Measurements from ENCODE around the gene MLC1. TPM values are rescaled to one million over a fixed set of nuclear protein-coding genes. Genes with fewer than 3 reads are reported as not detected.

The MLC1 gene
- total RNA-seq, 1 experiment from 2014 or later, result not detected

DNA sequence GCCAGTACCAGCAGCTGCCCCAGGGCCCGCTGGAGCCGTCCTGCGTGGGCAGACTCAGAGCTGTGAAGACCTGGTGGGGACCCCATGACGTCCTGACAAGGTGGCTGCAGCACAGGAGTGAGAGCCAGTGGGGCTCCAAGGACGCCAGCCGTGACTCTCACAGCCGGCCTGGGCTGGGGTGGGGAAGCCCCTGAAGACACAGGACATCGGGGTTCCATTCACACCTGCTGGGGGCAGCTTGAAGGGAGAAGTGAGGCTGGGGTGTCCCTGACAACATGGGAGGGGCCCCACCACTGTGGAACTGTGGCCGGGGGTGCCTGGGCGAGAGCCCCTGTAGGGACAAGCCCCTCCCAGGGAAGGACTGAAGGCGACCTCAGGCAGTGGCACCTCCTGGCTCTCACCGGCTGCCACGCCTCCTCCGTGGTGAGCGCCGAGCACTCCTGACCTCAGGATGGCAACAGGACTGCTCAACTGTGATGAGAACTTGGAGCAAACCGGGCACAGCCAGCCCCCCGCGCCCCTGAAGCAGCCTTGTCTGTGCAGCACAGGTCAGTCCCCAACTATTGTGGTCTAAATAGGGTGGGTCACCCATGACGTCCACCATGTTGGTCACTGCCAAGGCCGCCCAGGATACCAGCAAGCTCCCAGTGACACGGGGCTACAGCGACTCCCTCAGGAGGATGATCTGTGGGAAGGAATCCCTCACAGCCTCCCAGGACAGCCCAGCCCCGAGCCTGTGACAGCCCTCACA, 49.9 kb downstream of the MLC1 start:
- DNase-seq (ENCODE audit: low read depth, low spot score), result no peak
- Histone ChIP-seq H3K9me3 (ENCODE audit: control insufficient read depth, insufficient read depth, low read depth, low read length) (no peaks in the 10 kb centered on the region), H3K27ac (ENCODE audit: low read length) (no peak overlapping the region), H3K27me3 (ENCODE audit: control insufficient read depth, insufficient read depth, low read length) (no peaks in the 10 kb centered on the region), H3K4me1 (ENCODE audit: control insufficient read depth, insufficient read depth, low read length) (no peaks in the 10 kb centered on the region), H3K4me3 (ENCODE audit: low read depth in 2 of 2, low read length in 2 of 2) (no peak overlapping the region), H3K36me3 (ENCODE audit: control insufficient read depth, insufficient read depth, low read length) (no peaks in the 10 kb centered on the region)
- POLR2A ChIA-PET, result no interaction called here
- in situ Hi-C loops (cut with HindIII; ENCODE audit: low pct_unique_long_range_greater_than_20kb, low sequenced_read_pairs) (no loop called here), intact Hi-C loops (cut with micrococcal nuclease; ENCODE audit: unreplicated experiment) (no loop called here)
- no peak for TF ChIP-seq TCF7L2 (IDR thresholded peaks at IDR 0.05; ENCODE audit: low read depth, low read length)
- TF ChIP-seq SIN3A (IDR thresholded peaks at IDR 0.05; ENCODE audit: borderline replicate concordance, insufficient read depth, low read depth, low read length), result no peak
- TF ChIP-seq CTCF (IDR thresholded peaks at IDR 0.05), result no peak
- TF ChIP-seq POLR2AphosphoS5 (IDR thresholded peaks at IDR 0.05; ENCODE audit: low read depth, low read length), result no peak
- TF ChIP-seq, protein P1, sequence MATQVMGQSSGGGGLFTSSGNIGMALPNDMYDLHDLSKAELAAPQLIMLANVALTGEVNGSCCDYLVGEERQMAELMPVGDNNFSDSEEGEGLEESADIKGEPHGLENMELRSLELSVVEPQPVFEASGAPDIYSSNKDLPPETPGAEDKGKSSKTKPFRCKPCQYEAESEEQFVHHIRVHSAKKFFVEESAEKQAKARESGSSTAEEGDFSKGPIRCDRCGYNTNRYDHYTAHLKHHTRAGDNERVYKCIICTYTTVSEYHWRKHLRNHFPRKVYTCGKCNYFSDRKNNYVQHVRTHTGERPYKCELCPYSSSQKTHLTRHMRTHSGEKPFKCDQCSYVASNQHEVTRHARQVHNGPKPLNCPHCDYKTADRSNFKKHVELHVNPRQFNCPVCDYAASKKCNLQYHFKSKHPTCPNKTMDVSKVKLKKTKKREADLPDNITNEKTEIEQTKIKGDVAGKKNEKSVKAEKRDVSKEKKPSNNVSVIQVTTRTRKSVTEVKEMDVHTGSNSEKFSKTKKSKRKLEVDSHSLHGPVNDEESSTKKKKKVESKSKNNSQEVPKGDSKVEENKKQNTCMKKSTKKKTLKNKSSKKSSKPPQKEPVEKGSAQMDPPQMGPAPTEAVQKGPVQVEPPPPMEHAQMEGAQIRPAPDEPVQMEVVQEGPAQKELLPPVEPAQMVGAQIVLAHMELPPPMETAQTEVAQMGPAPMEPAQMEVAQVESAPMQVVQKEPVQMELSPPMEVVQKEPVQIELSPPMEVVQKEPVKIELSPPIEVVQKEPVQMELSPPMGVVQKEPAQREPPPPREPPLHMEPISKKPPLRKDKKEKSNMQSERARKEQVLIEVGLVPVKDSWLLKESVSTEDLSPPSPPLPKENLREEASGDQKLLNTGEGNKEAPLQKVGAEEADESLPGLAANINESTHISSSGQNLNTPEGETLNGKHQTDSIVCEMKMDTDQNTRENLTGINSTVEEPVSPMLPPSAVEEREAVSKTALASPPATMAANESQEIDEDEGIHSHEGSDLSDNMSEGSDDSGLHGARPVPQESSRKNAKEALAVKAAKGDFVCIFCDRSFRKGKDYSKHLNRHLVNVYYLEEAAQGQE (IDR thresholded peaks at IDR 0.05; ENCODE audit: insufficient read depth in 1 of 2, low read depth in 2 of 2, low read length in 1 of 2), result no peak
- BruUV-seq (replicated peaks), result no TSS peak
- CTCF ChIA-PET, result no interaction called here
- ATAC-seq, result no peak

DNA sequence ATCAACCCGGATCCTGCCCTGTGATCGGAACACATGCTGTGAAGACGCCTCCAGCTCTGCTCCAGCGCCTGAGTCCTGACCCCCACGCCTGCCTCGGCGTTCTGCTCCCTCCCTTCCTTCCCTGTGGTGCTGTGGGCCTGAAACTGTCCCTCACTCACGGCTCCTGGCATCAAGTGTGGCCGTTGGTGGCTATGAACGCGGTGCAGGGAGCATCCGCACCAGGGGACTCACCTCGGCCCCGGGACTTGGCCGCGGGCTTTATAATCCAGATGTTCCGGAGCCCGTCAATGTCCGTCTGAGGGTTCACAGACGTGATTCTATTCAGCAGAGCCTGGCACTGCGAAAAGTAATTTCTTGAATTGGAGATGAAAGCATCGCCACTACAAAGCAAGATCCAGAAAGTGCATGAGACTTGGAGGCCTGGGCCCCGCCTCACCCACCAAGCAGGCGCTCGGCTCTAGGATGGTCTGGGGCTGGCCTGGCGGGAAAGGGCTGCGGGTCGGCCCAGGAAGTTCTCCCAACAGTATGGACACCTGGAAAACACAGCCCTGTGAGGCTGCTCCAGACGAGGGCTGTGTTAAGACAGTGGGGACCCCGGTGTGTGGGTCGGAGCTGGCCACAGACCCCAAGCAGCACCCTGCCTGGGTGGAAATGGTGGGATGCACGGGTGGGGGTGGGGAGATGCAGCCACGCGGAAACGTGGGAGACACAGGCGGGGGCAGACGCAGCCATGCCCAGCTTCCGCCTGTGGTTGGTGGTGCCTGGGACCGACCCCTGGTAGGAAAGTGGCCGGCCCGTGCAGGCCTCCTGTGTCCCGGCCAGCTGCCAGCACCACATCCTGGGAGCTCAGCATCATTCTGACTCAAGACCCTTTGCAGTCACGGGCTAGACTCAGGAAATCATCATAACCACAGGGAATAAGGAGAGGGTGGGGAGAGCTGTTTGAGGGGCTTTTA, 50.8 kb downstream of the MLC1 start:
- Histone ChIP-seq H3K36me3 (ENCODE audit: control insufficient read depth, insufficient read depth, low read length) (no peaks in the 10 kb centered on the region), H3K27ac (ENCODE audit: low read length) (no peak overlapping the region), H3K4me1 (ENCODE audit: control insufficient read depth, insufficient read depth, low read length) (no peaks in the 10 kb centered on the region), H3K9me3 (ENCODE audit: control insufficient read depth, insufficient read depth, low read depth, low read length) (no peaks in the 10 kb centered on the region), H3K4me3 (ENCODE audit: low read depth in 2 of 2, low read length in 2 of 2) (no peak overlapping the region), H3K27me3 (ENCODE audit: control insufficient read depth, insufficient read depth, low read length) (no peaks in the 10 kb centered on the region)
- BruUV-seq (replicated peaks), result no TSS peak
- intact Hi-C loops (cut with micrococcal nuclease; ENCODE audit: unreplicated experiment), result no loop called here
- CTCF ChIA-PET, result no interaction called here
- no peak for ATAC-seq
- in situ Hi-C loops (cut with HindIII; ENCODE audit: low pct_unique_long_range_greater_than_20kb, low sequenced_read_pairs), result no loop called here
- TF ChIP-seq CTCF (IDR thresholded peaks at IDR 0.05), result no peak
- TF ChIP-seq POLR2AphosphoS5 (IDR thresholded peaks at IDR 0.05; ENCODE audit: low read depth, low read length), result no peak
- TF ChIP-seq SIN3A (IDR thresholded peaks at IDR 0.05; ENCODE audit: borderline replicate concordance, insufficient read depth, low read depth, low read length), result no peak
- TF ChIP-seq, protein P1 (IDR thresholded peaks at IDR 0.05; ENCODE audit: insufficient read depth in 1 of 2, low read depth in 2 of 2, low read length in 1 of 2), result no peak
- TF ChIP-seq TCF7L2 (IDR thresholded peaks at IDR 0.05; ENCODE audit: low read depth, low read length), result no peak
- POLR2A ChIA-PET, result interaction anchor here (0.5 kb wide), 2 partner anchors 77 to 153 kb away, joined by 3 to 11 read pairs; no protein-coding TSS in a partner anchor
- DNase-seq (ENCODE audit: low read depth, low spot score), result no peak
